H9 (cell line): Measurements from ENCODE around the gene CDC45. TPM values are rescaled to one million over a fixed set of nuclear protein-coding genes. Genes with fewer than 3 reads are reported as not detected.

Experiments used
- DNase-seq: peaks from one replicate; pipeline ENCODE4 v3.0.0-alpha.2; 2017
- H2AFZ ChIP-seq: one replicate; pipeline ENCODE4 v1.6.1; 2013; ENCODE audit warnings: mild to moderate bottlenecking, low read length, control low read depth, moderate library complexity
- H2AK5ac ChIP-seq: 2 replicates; pipeline ENCODE4 v1.6.1; 2013; ENCODE audit warnings: low read length, control low read depth, mixed read lengths; ENCODE audit not compliant: insufficient read length
- H2BK120ac ChIP-seq: one replicate; pipeline ENCODE4 v1.6.1; 2013; ENCODE audit warnings: low read depth, mild to moderate bottlenecking, low read length, control low read depth, inconsistent platforms; ENCODE audit not compliant: poor library complexity, severe bottlenecking
- H2BK12ac ChIP-seq: 2 replicates; pipeline ENCODE4 v1.6.1; 2013; ENCODE audit warnings: low read length, control low read depth, mixed read lengths, low read depth; ENCODE audit not compliant: insufficient read length
- H2BK15ac ChIP-seq: 2 replicates; pipeline ENCODE4 v1.6.1; 2013; ENCODE audit warnings: low read depth, low read length, control low read depth
- H2BK20ac ChIP-seq: one replicate; pipeline ENCODE4 v1.6.1; 2013; ENCODE audit warnings: low read depth, mild to moderate bottlenecking, low read length, control low read depth, inconsistent platforms; ENCODE audit not compliant: poor library complexity, severe bottlenecking
- H2BK5ac ChIP-seq: 2 replicates; pipeline ENCODE4 v1.6.1; 2013; ENCODE audit warnings: low read length, control low read depth, mixed read lengths; ENCODE audit not compliant: insufficient read length
- H3K14ac ChIP-seq: 2 replicates; pipeline ENCODE4 v1.6.1; 2013; ENCODE audit warnings: low read length, control low read depth; ENCODE audit not compliant: insufficient read depth
- H3K18ac ChIP-seq: 2 replicates; pipeline ENCODE4 v1.6.1; 2013; ENCODE audit warnings: low read depth, mild to moderate bottlenecking, mixed read lengths, low read length, control low read depth; ENCODE audit not compliant: insufficient read length
- H3K23ac ChIP-seq: 2 replicates; pipeline ENCODE4 v1.6.1; 2013; ENCODE audit warnings: low read length, control low read depth, mixed read lengths, low read depth; ENCODE audit not compliant: insufficient read length
- H3K23me2 ChIP-seq: 2 replicates; pipeline ENCODE4 v1.6.1; 2013; ENCODE audit warnings: low read depth, mild to moderate bottlenecking, mixed read lengths, low read length, control low read depth; ENCODE audit not compliant: insufficient read length, poor library complexity, severe bottlenecking
- H3K27ac ChIP-seq: 2 replicates; pipeline ENCODE4 v1.5.1; 2013; ENCODE audit warnings: low read length, control low read depth, mixed read lengths, low read depth; ENCODE audit not compliant: insufficient read length
- H3K27me3 ChIP-seq: 2 replicates; pipeline ENCODE4 v1.6.1; 2013; ENCODE audit warnings: low read length, control low read depth, inconsistent platforms; ENCODE audit not compliant: insufficient read depth
- H3K4ac ChIP-seq: 2 replicates; pipeline ENCODE4 v1.6.1; 2013; ENCODE audit warnings: low read depth, mild to moderate bottlenecking, control low read depth, inconsistent platforms, low read length, moderate library complexity
- H3K4me1 ChIP-seq: 2 replicates; pipeline ENCODE4 v1.6.1; 2013; ENCODE audit warnings: low read length, control low read depth, inconsistent platforms; ENCODE audit not compliant: insufficient read depth
- H3K4me2 ChIP-seq: 2 replicates; pipeline ENCODE4 v1.6.1; 2013; ENCODE audit warnings: low read length, control low read depth, mixed read lengths; ENCODE audit not compliant: insufficient read length, insufficient read depth
- H3K56ac ChIP-seq: 2 replicates; pipeline ENCODE4 v1.6.1; 2013; ENCODE audit warnings: low read depth, mild to moderate bottlenecking, mixed read lengths, low read length, control low read depth; ENCODE audit not compliant: insufficient read length
- H3K79me1 ChIP-seq: 2 replicates; pipeline ENCODE4 v1.6.1; 2013; ENCODE audit warnings: low read depth, mild to moderate bottlenecking, moderate library complexity, low read length, control low read depth, inconsistent platforms; ENCODE audit not compliant: insufficient read depth, poor library complexity, severe bottlenecking
- H3K79me2 ChIP-seq: 2 replicates; pipeline ENCODE4 v1.6.1; 2013; ENCODE audit warnings: low read length, control low read depth, inconsistent platforms; ENCODE audit not compliant: insufficient read depth
- H3K9ac ChIP-seq: 2 replicates; pipeline ENCODE4 v1.6.1; 2013; ENCODE audit warnings: low read length, control low read depth, mixed read lengths; ENCODE audit not compliant: insufficient read length; ENCODE audit errors: extremely low read depth
- H3K9me3 ChIP-seq: one replicate; pipeline ENCODE4 v1.6.1; 2013; ENCODE audit warnings: low read depth, low read length, inconsistent platforms; ENCODE audit not compliant: control insufficient read depth
- H3T11ph ChIP-seq: one replicate; pipeline ENCODE4 v1.6.1; 2013; ENCODE audit warnings: mild to moderate bottlenecking, low read length, control low read depth, inconsistent platforms
- H4K20me1 ChIP-seq: one replicate; pipeline ENCODE4 v1.6.1; 2013; ENCODE audit not compliant: control insufficient read depth, insufficient read length, insufficient read depth
- H4K5ac ChIP-seq: 2 replicates; pipeline ENCODE4 v1.6.1; 2013; ENCODE audit warnings: low read depth, mild to moderate bottlenecking, mixed read lengths, low read length, control low read depth; ENCODE audit not compliant: insufficient read length
- H4K8ac ChIP-seq: replicated peaks from 2 replicates; pipeline ENCODE4 v1.6.1; 2013; ENCODE audit warnings: low read length, control low read depth, mixed read lengths, low read depth; ENCODE audit not compliant: insufficient read length
- H4K91ac ChIP-seq: 2 replicates; pipeline ENCODE4 v1.6.1; 2013; ENCODE audit warnings: low read depth, mild to moderate bottlenecking, moderate library complexity, mixed read lengths, low read length, control low read depth; ENCODE audit not compliant: insufficient read length
- H3K27ac Mint-ChIP-seq, 3 experiments: 2 replicates in 2 of 3; 3 replicates in 1 of 3; pipeline ENCODE4 v1.8.0; 2020 to 2021; ENCODE audit warnings: mixed read lengths in 3 of 3, mild to moderate bottlenecking in 1 of 3, moderate library complexity in 1 of 3
- H3K27me3 Mint-ChIP-seq: 2 replicates; pipeline ENCODE4 v1.8.0; 2021; ENCODE audit warnings: low read depth, mild to moderate bottlenecking, moderate library complexity, mixed read lengths
- H3K36me3 Mint-ChIP-seq, 3 experiments: 2 replicates in 2 of 3; 3 replicates in 1 of 3; pipeline ENCODE4 v1.8.0; 2020 to 2021; ENCODE audit warnings: low read depth in 3 of 3, mixed read lengths in 3 of 3; ENCODE audit not compliant: insufficient read depth in 1 of 3
- H3K4me1 Mint-ChIP-seq, 2 experiments: 2 replicates each; pipeline ENCODE4 v1.8.0; 2020; ENCODE audit warnings: mixed read lengths in 2 of 2
- H3K4me3 Mint-ChIP-seq, 2 experiments: 2 replicates in 1 of 2; 3 replicates in 1 of 2; pipeline ENCODE4 v1.8.0; 2020 to 2021; ENCODE audit warnings: mild to moderate bottlenecking in 2 of 2, mixed read lengths in 2 of 2, moderate library complexity in 1 of 2
- H3K9me3 Mint-ChIP-seq, 2 experiments: 2 replicates in 1 of 2; 3 replicates in 1 of 2; pipeline ENCODE4 v1.8.0; 2020; ENCODE audit warnings: mild to moderate bottlenecking in 2 of 2, mixed read lengths in 2 of 2, moderate library complexity in 1 of 2
- CTCF ChIP-seq: fragments of 200-600 bp; sonication (generic); conservative IDR thresholded peaks from 3 replicates; pipeline ENCODE4 v1.8.0; 2021; ENCODE audit warnings: antibody characterized with exemption, mild to moderate bottlenecking
- WGBS: extraction: QIAGEN DNeasy Blood & Tissue Kit; methylation state at CpG from one replicate; pipeline ENCODE4 v1.1.7; 2013; ENCODE audit warnings: missing lambda C conversion rate, low lambda C conversion rate, mixed read lengths; ENCODE audit not compliant: insufficient read length; ENCODE audit errors: extremely low coverage; 5-methylcytosine and 5-hydroxymethylcytosine counted together
- total RNA-seq: library from RNA; stranded (reverse); gene quantifications from 2 replicates; pipeline ENCODE4 v1.2.1, GENCODE V29; 2021

The CDC45 gene
- total RNA-seq, 1 experiment from 2014 or later: 35.7 TPM

GRCh38 chr22:19569976-19570375 is 90.3 kb downstream of the CDC45 start:
- no peak for DNase-seq
- H3K9me3 Mint-ChIP-seq: no peaks in the 10 kb centered on the region; a peak in 1 of 5 replicates
- H3K9ac ChIP-seq: no peak overlapping the region
- H3K79me2 ChIP-seq: no peaks in the 10 kb centered on the region
- H3K23me2 ChIP-seq: no peaks in the 10 kb centered on the region
- no peak overlapping the region for H4K8ac ChIP-seq
- 100% methylated on average over 2 of the region's 2 CpGs for WGBS
- H2AFZ ChIP-seq: no peak overlapping the region
- H3K36me3 Mint-ChIP-seq: no peaks in the 10 kb centered on the region
- no peak overlapping the region for H3K56ac ChIP-seq
- no peak overlapping the region for H4K91ac ChIP-seq
- H3K18ac ChIP-seq: no peak overlapping the region
- TF ChIP-seq CTCF: no peak
- no peak overlapping the region for H3K27ac Mint-ChIP-seq
- H3K27me3 Mint-ChIP-seq: peaks cover 15% of the 10 kb centered on the region
- H2BK15ac ChIP-seq: no peak overlapping the region
- no peak overlapping the region for H3K23ac ChIP-seq
- no peak overlapping the region for H3K27ac ChIP-seq
- H2AK5ac ChIP-seq: no peak overlapping the region
- no peak overlapping the region for H3K4ac ChIP-seq
- no peak overlapping the region for H4K5ac ChIP-seq
- no peak overlapping the region for H2BK12ac ChIP-seq
- no peak overlapping the region for H3T11ph ChIP-seq
- no peak overlapping the region for H2BK5ac ChIP-seq
- no peak overlapping the region for H3K4me2 ChIP-seq
- no peak overlapping the region for H2BK20ac ChIP-seq
- no peaks in the 10 kb centered on the region for H3K9me3 ChIP-seq
- H3K27me3 ChIP-seq: no peaks in the 10 kb centered on the region
- peaks cover 12 to 15% of the 10 kb centered on the region in 2 experiments for H3K4me1 Mint-ChIP-seq
- H3K14ac ChIP-seq: no peak overlapping the region
- no peaks in the 10 kb centered on the region for H3K4me1 ChIP-seq
- H3K79me1 ChIP-seq: no peaks in the 10 kb centered on the region
- no peak overlapping the region for H3K4me3 Mint-ChIP-seq
- no peak overlapping the region for H2BK120ac ChIP-seq
- no peaks in the 10 kb centered on the region for H4K20me1 ChIP-seq

Other genes with a start within 250 kb of the CDC45 start
- gene CLTCL1, start 188.2 kb upstream of the CDC45 start, total RNA-seq: 11.1 and 11.7 TPM in 2 replicates
- 51.9 and 53.0 TPM in 2 replicates for gene HIRA, start 48.2 kb upstream of the CDC45 start, total RNA-seq
- gene MRPL40, start 47.4 kb upstream of the CDC45 start, total RNA-seq: 15.2 and 18.0 TPM in 2 replicates
- gene C22orf39, start 32.2 kb upstream of the CDC45 start, total RNA-seq: 17.4 and 19.3 TPM in 2 replicates
- 74.4 and 76.0 TPM in 2 replicates for gene UFD1, start 727 bp upstream of the CDC45 start, total RNA-seq
- gene CLDN5, start 44.5 kb downstream of the CDC45 start, total RNA-seq: 0.26 and 0.44 TPM in 2 replicates
- gene SEPTIN5, start 234.6 kb downstream of the CDC45 start, total RNA-seq: 17.7 and 17.8 TPM in 2 replicates
- gene GP1BB, start 243.6 kb downstream of the CDC45 start, total RNA-seq: 2.4 and 3.4 TPM in 2 replicates